ENCODE measurements around the gene SAXO1.
A peak's percentile ranks its signal among the peaks of the same experiment; 100 is the strongest.
"Not testable (repeated sequence)": the region's sequence is repeated elsewhere in the genome, so short reads cannot be mapped to it uniquely, and the experiment has no call there.

Gene SAXO1

GRCh38 chr9:19026375-19026774, 6.6 kb downstream of the SAXO1 start:
- Histone ChIP-seq H3K27ac (ENCODE audit: insufficient read depth in 1 of 2, low read depth in 1 of 2, low read length in 2 of 2, poor library complexity in 1 of 2, severe bottlenecking in 2 of 2) (no peak overlapping the region), H3K9me3 (ENCODE audit: control extremely low read depth in 1 of 5, control insufficient read depth in 4 of 5, insufficient read depth in 2 of 5, low read depth in 1 of 5, low read length in 4 of 5) (peaks cover 0 to 3% (median 0%) of the 10 kb centered on the region in 5 experiments), H3K27me3 (replicated peaks in 2 of 5; ENCODE audit: control insufficient read depth in 4 of 5, insufficient read depth in 5 of 5, low read length in 4 of 5) (peaks cover 0 to 10% (median 0%) of the 10 kb centered on the region in 5 experiments), H3K4me3 (ENCODE audit: control insufficient read depth in 1 of 7, extremely low read depth in 1 of 7, insufficient read depth in 4 of 7, low read depth in 2 of 7, low read length in 6 of 7) (no peak overlapping the region), H3K36me3 (ENCODE audit: control insufficient read depth in 4 of 4, insufficient read depth in 4 of 4, low read length in 3 of 4) (no peaks in the 10 kb centered on the region), H3K4me1 (ENCODE audit: control extremely low read depth in 1 of 4, control insufficient read depth in 4 of 4, insufficient read depth in 4 of 4, low read length in 3 of 4) (peaks cover 0 to 1% (median under 1%) of the 10 kb centered on the region in 4 experiments)
- WGBS (ENCODE audit: insufficient coverage): 95% methylated on average over 6 of the region's 6 CpGs
- ChIA-PET CTCF (interaction anchor here (1.1 to 2.4 kb wide), 7 partner anchors 12 to 773 kb away, joined by 3 to 11 read pairs (median 5); partner anchors contain the start of gene RRAGA), POLR2A (no interaction called here)
- no peak for DNase-seq

- POLR2A ChIA-PET: no interaction called here
- peaks cover 0 to 3% (median 0%) of the 10 kb centered on the region in 5 experiments for H3K9me3 ChIP-seq (ENCODE audit: control extremely low read depth in 1 of 5, control insufficient read depth in 4 of 5, insufficient read depth in 2 of 5, low read depth in 1 of 5, low read length in 4 of 5)
- no peaks in the 10 kb centered on the region for H3K36me3 ChIP-seq (ENCODE audit: control insufficient read depth in 4 of 4, insufficient read depth in 4 of 4, low read length in 3 of 4)
- 92% methylated on average over 3 of the region's 5 CpGs for WGBS (ENCODE audit: insufficient coverage)
- H3K27ac ChIP-seq (ENCODE audit: insufficient read depth in 1 of 2, low read depth in 1 of 2, low read length in 2 of 2, poor library complexity in 1 of 2, severe bottlenecking in 2 of 2): no peak overlapping the region
- CTCF ChIA-PET: interaction anchor here (1.5 kb wide), 1 partner anchor 769 kb away, joined by 3 read pairs; no protein-coding TSS in a partner anchor
- H3K4me1 ChIP-seq (ENCODE audit: control extremely low read depth in 1 of 4, control insufficient read depth in 4 of 4, insufficient read depth in 4 of 4, low read length in 3 of 4): peaks cover 0 to 17% (median 11%) of the 10 kb centered on the region in 4 experiments
- no peak for DNase-seq
- no peak overlapping the region for H3K4me3 ChIP-seq (ENCODE audit: control insufficient read depth in 1 of 7, extremely low read depth in 1 of 7, insufficient read depth in 4 of 7, low read depth in 2 of 7, low read length in 6 of 7)
- H3K27me3 ChIP-seq (replicated peaks in 2 of 5; ENCODE audit: control insufficient read depth in 4 of 5, insufficient read depth in 5 of 5, low read length in 4 of 5): peaks cover 0 to 5% (median 0%) of the 10 kb centered on the region in 5 experiments
These were observed 9.9 kb downstream of the SAXO1 start for GRCh38 chr9:19023078-19023477.

GRCh38 chr9:19022206-19022605, 10.8 kb downstream of the SAXO1 start:
- no peak overlapping the region for H3K4me3 ChIP-seq (ENCODE audit: control insufficient read depth in 1 of 7, extremely low read depth in 1 of 7, insufficient read depth in 4 of 7, low read depth in 2 of 7, low read length in 6 of 7)
- H3K27me3 ChIP-seq (replicated peaks in 2 of 5; ENCODE audit: control insufficient read depth in 4 of 5, insufficient read depth in 5 of 5, low read length in 4 of 5): peaks cover 0 to 2% (median 0%) of the 10 kb centered on the region in 5 experiments
- peaks cover 0 to 3% (median 0%) of the 10 kb centered on the region in 5 experiments for H3K9me3 ChIP-seq (ENCODE audit: control extremely low read depth in 1 of 5, control insufficient read depth in 4 of 5, insufficient read depth in 2 of 5, low read depth in 1 of 5, low read length in 4 of 5)
- H3K27ac ChIP-seq (ENCODE audit: insufficient read depth in 1 of 2, low read depth in 1 of 2, low read length in 2 of 2, poor library complexity in 1 of 2, severe bottlenecking in 2 of 2): no peak overlapping the region
- H3K36me3 ChIP-seq (ENCODE audit: control insufficient read depth in 4 of 4, insufficient read depth in 4 of 4, low read length in 3 of 4): no peaks in the 10 kb centered on the region
- no peak for DNase-seq
- ChIA-PET CTCF (interaction anchor here (1.5 kb wide), 2 partner anchors 12 to 768 kb away, joined by 3 read pairs; no protein-coding TSS in a partner anchor), POLR2A (interaction anchor here (0.5 kb wide), 1 partner anchor 224 kb away, joined by 3 read pairs; no protein-coding TSS in a partner anchor)
- WGBS (ENCODE audit: insufficient coverage): 94% methylated on average over 2 of the region's 2 CpGs
- peaks cover 0 to 17% (median 11%) of the 10 kb centered on the region in 4 experiments for H3K4me1 ChIP-seq (ENCODE audit: control extremely low read depth in 1 of 4, control insufficient read depth in 4 of 4, insufficient read depth in 4 of 4, low read length in 3 of 4)

GRCh38 chr9:19021649-19022048, 11.4 kb downstream of the SAXO1 start:
- H3K4me1 ChIP-seq (ENCODE audit: control extremely low read depth in 1 of 4, control insufficient read depth in 4 of 4, insufficient read depth in 4 of 4, low read length in 3 of 4): peaks cover 0 to 17% (median 11%) of the 10 kb centered on the region in 4 experiments
- H3K27ac ChIP-seq (ENCODE audit: insufficient read depth in 1 of 2, low read depth in 1 of 2, low read length in 2 of 2, poor library complexity in 1 of 2, severe bottlenecking in 2 of 2); DNase-seq; H3K36me3 ChIP-seq (ENCODE audit: control insufficient read depth in 4 of 4, insufficient read depth in 4 of 4, low read length in 3 of 4); H3K27me3 ChIP-seq (replicated peaks in 2 of 5; ENCODE audit: control insufficient read depth in 4 of 5, insufficient read depth in 5 of 5, low read length in 4 of 5); H3K9me3 ChIP-seq (ENCODE audit: control extremely low read depth in 1 of 5, control insufficient read depth in 4 of 5, insufficient read depth in 2 of 5, low read depth in 1 of 5, low read length in 4 of 5); H3K4me3 ChIP-seq (ENCODE audit: control insufficient read depth in 1 of 7, extremely low read depth in 1 of 7, insufficient read depth in 4 of 7, low read depth in 2 of 7, low read length in 6 of 7): not testable (repeated sequence)
- POLR2A ChIA-PET: interaction anchor here (0.5 kb wide), 1 partner anchor 224 kb away, joined by 3 read pairs; no protein-coding TSS in a partner anchor
- 100% methylated on average over 2 of the region's 2 CpGs for WGBS (ENCODE audit: insufficient coverage)
- CTCF ChIA-PET: interaction anchor here (1.4 to 1.5 kb wide), 3 partner anchors 13 to 767 kb away, joined by 3 to 4 read pairs (median 3); no protein-coding TSS in a partner anchor

- no peaks in the 10 kb centered on the region for H3K36me3 ChIP-seq (ENCODE audit: control insufficient read depth in 4 of 4, insufficient read depth in 4 of 4, low read length in 3 of 4)
- WGBS (ENCODE audit: insufficient coverage): 0% methylated on average over 1 of the region's 3 CpGs
- POLR2A ChIA-PET: no interaction called here
- H3K4me1 ChIP-seq (ENCODE audit: control extremely low read depth in 1 of 4, control insufficient read depth in 4 of 4, insufficient read depth in 4 of 4, low read length in 3 of 4): peaks cover 0 to 17% (median 11%) of the 10 kb centered on the region in 4 experiments
- H3K9me3 ChIP-seq (ENCODE audit: control extremely low read depth in 1 of 5, control insufficient read depth in 4 of 5, insufficient read depth in 2 of 5, low read depth in 1 of 5, low read length in 4 of 5): peaks cover 0 to 3% (median 0%) of the 10 kb centered on the region in 5 experiments
- CTCF ChIA-PET: interaction anchor here (1.1 to 1.5 kb wide), 4 partner anchors 8 to 766 kb away, joined by 3 to 6 read pairs (median 4); no protein-coding TSS in a partner anchor
- peak in 2 of 3 donors; percentile 55 for DNase-seq
- no peak overlapping the region for H3K4me3 ChIP-seq (ENCODE audit: control insufficient read depth in 1 of 7, extremely low read depth in 1 of 7, insufficient read depth in 4 of 7, low read depth in 2 of 7, low read length in 6 of 7)
- no peak overlapping the region for H3K27ac ChIP-seq (ENCODE audit: insufficient read depth in 1 of 2, low read depth in 1 of 2, low read length in 2 of 2, poor library complexity in 1 of 2, severe bottlenecking in 2 of 2)
- no peaks in the 10 kb centered on the region for H3K27me3 ChIP-seq (replicated peaks in 2 of 5; ENCODE audit: control insufficient read depth in 4 of 5, insufficient read depth in 5 of 5, low read length in 4 of 5)
These were observed 12.0 kb downstream of the SAXO1 start for GRCh38 chr9:19020886-19021455.

GRCh38 chr9:19018201-19018600, 14.8 kb downstream of the SAXO1 start:
- Histone ChIP-seq H3K27ac (ENCODE audit: insufficient read depth in 1 of 2, low read depth in 1 of 2, low read length in 2 of 2, poor library complexity in 1 of 2, severe bottlenecking in 2 of 2) (no peak overlapping the region), H3K4me3 (ENCODE audit: control insufficient read depth in 1 of 7, extremely low read depth in 1 of 7, insufficient read depth in 4 of 7, low read depth in 2 of 7, low read length in 6 of 7) (peak overlapping the region in 1 of 7 experiments; percentile 28), H3K27me3 (replicated peaks in 2 of 5; ENCODE audit: control insufficient read depth in 4 of 5, insufficient read depth in 5 of 5, low read length in 4 of 5) (no peaks in the 10 kb centered on the region), H3K4me1 (ENCODE audit: control extremely low read depth in 1 of 4, control insufficient read depth in 4 of 4, insufficient read depth in 4 of 4, low read length in 3 of 4) (peaks cover 0 to 17% (median 11%) of the 10 kb centered on the region in 4 experiments), H3K36me3 (ENCODE audit: control insufficient read depth in 4 of 4, insufficient read depth in 4 of 4, low read length in 3 of 4) (no peaks in the 10 kb centered on the region), H3K9me3 (ENCODE audit: control extremely low read depth in 1 of 5, control insufficient read depth in 4 of 5, insufficient read depth in 2 of 5, low read depth in 1 of 5, low read length in 4 of 5) (peaks cover 0 to 3% (median 0%) of the 10 kb centered on the region in 5 experiments)
- CTCF ChIA-PET: no interaction called here
- peak; percentile 4 to 56 (median 49) for DNase-seq
- 30% methylated on average over 3 of the region's 4 CpGs for WGBS (ENCODE audit: insufficient coverage)
- POLR2A ChIA-PET: no interaction called here

GRCh38 chr9:19009391-19009965, 23.5 kb downstream of the SAXO1 start:
- Histone ChIP-seq H3K9me3 (ENCODE audit: control extremely low read depth in 1 of 5, control insufficient read depth in 4 of 5, insufficient read depth in 2 of 5, low read depth in 1 of 5, low read length in 4 of 5) (no peaks in the 10 kb centered on the region), H3K27ac (ENCODE audit: insufficient read depth in 1 of 2, low read depth in 1 of 2, low read length in 2 of 2, poor library complexity in 1 of 2, severe bottlenecking in 2 of 2) (no peak overlapping the region), H3K4me1 (ENCODE audit: control extremely low read depth in 1 of 4, control insufficient read depth in 4 of 4, insufficient read depth in 4 of 4, low read length in 3 of 4) (no peaks in the 10 kb centered on the region), H3K36me3 (ENCODE audit: control insufficient read depth in 4 of 4, insufficient read depth in 4 of 4, low read length in 3 of 4) (no peaks in the 10 kb centered on the region), H3K27me3 (replicated peaks in 2 of 5; ENCODE audit: control insufficient read depth in 4 of 5, insufficient read depth in 5 of 5, low read length in 4 of 5) (peaks cover 0 to 10% (median 0%) of the 10 kb centered on the region in 5 experiments), H3K4me3 (ENCODE audit: control insufficient read depth in 1 of 7, extremely low read depth in 1 of 7, insufficient read depth in 4 of 7, low read depth in 2 of 7, low read length in 6 of 7) (no peak overlapping the region)
- WGBS (ENCODE audit: insufficient coverage): 100% methylated on average over 3 of the region's 5 CpGs
- ChIA-PET POLR2A (no interaction called here), CTCF (no interaction called here)
- no peak for DNase-seq
